ENCODE data around the gene LCN9.

- TF ChIP-seq CTCF (optimal IDR thresholded peaks at IDR 0.05 in 1 of 3, IDR thresholded peaks at IDR 0.05 in 1 of 3, conservative IDR thresholded peaks at IDR 0.05 in 1 of 3; ENCODE audit: extremely low read depth in 1 of 3, insufficient read depth in 2 of 3, low read length in 3 of 3), result no peak
- TF ChIP-seq EZH2 (IDR thresholded peaks at IDR 0.05; ENCODE audit: low read length), result no peak
Measured at GRCh38 chr9:135711881-135712280, 48.8 kb downstream of the LCN9 start.
